GM19351 (cell line): Measurements from ENCODE around the gene FAM168B.

Experiments used
- ATAC-seq: cut with Tn5 transposase; IDR thresholded peaks from one replicate; pipeline ENCODE4 v1.9.1; 2021; ENCODE audit warnings: mild to moderate bottlenecking, moderate library complexity; ENCODE audit not compliant: unreplicated experiment

Gene FAM168B

GRCh38 chr2:131056932-131057287, 36.4 kb downstream of the FAM168B start:
- ATAC-seq = no peak

DNA sequence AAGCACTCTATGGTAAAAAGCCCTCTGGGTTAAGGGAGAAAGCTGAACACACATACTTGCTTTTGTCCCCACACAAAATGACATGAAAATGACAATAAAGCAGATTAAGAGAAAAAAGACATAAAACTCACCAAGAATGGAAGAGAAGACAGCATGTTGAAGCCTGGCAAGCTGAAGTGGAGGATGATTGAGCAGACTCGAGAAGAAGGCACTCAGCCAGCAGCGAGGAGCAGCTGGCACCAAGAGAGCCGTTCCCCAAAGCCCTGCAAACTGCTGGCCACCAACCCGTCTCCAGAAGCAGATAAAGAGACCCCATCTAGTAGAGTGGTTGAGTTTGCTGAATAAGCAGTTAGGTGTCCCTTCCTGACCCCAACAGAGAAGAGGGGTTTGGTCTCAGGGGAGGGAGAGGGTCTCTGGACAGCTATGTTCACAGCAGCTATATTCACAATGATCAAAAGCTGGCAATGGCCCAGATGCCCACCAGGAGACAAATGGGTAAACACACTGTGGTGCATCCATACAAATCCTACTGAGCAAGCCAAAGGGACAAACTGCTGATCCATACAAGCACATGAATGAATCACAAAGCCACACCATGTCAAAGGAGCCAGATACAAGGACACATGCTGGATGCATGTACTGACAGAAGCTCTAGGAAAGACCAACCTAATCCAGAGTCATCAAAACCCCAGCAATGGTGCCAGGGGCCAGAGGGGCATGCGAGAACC, 36.9 kb downstream of the FAM168B start:
- ATAC-seq = no peak

GRCh38 chr2:131055169-131056065, 37.8 kb downstream of the FAM168B start:
- no peak for ATAC-seq

GRCh38 chr2:131054488-131054887, 38.8 kb downstream of the FAM168B start:
- ATAC-seq = no peak

DNA sequence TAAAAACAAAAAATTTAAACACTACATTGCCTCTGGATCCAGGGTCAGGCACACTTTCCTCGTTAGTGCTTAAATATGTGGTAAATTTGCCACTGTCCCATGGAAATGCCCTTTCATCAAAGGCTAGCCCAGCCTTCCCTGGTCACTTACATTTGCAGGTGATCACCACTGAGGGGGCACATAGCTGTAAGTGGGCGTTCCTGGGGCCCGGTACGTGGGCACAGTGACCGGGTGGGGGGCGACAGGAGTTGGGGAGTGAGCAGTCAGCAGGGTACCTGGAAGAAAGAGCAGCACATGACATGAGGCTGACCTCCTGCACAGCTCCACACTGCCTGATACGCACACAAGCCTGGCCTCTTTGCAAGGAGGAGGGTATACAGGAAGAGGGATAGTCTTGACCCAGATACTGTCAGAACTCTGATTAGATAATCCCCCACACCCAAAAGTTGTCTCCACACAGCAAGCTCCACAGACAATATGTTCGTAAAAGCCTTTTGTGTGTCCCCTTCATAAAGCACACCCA, 40.5 kb downstream of the FAM168B start:
- ATAC-seq = no peak

GRCh38 chr2:131050896-131051295, 42.4 kb downstream of the FAM168B start:
- ATAC-seq = no peak

DNA sequence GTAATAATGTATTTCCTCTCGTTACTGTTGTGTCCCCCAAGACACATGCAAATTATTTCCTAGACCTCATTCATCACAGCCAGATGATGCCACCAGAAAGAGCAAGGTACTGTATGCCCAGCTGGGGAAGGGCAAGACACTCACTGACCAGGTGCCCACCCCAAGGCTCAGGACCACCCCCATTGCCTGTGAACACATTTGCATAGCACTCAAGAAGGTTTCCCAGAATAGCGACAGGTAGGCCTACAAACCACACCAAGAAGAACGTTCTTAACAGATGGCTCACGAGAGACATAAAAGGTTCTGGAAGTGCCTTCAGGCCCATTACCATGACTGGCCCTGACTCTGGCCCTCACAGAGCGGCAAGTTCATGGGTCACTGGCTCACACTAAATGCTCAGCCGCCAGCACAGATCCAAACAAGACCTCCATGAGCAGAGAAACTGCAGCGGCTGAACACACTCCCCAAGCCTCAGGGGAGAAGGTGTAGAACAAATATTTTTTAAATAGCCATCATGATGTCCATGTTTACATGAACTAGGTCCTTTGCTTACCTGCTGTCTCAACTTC, 44.0 kb downstream of the FAM168B start:
- ATAC-seq = no peak

- no peak for ATAC-seq
Measured at GRCh38 chr2:131048641-131049040, 44.6 kb downstream of the FAM168B start.

GRCh38 chr2:131047920-131048560, 45.2 kb downstream of the FAM168B start:
- no peak for ATAC-seq

DNA sequence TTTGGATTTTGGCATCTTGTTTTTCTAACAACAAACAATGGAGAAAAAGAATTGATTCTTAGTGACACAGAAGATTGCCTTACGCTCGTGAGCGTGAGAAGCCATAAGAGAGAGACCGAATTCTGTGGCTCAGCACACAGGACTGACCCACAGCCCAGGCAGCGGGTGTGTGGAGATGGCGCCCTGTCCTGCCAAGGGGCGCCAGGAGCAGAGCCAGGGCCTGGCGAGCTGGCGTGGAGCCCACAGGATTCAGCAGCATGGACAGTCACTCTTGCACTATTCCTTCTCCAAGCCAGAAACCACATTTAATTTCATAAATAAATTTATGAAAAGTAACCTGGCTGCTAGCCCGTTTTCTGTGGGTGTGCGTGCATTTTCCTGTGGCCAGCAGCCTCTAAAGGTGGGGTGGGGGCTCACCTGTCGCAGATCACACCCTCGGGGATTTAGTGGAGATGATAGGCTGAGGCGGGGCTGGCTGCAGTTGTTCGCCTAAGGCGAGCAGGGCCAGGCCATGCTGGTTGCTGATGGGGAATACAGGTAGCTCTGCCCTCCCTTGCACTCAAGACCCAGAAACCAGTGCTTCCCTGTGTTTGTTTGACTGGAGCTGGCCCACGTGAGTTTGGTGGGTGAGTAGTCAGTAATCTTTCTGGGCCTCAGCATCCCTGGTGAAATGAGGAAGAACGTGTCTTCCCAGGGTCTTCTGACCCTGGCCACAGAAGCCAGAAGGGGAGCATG, 46.2 kb downstream of the FAM168B start:
- no peak for ATAC-seq

DNA sequence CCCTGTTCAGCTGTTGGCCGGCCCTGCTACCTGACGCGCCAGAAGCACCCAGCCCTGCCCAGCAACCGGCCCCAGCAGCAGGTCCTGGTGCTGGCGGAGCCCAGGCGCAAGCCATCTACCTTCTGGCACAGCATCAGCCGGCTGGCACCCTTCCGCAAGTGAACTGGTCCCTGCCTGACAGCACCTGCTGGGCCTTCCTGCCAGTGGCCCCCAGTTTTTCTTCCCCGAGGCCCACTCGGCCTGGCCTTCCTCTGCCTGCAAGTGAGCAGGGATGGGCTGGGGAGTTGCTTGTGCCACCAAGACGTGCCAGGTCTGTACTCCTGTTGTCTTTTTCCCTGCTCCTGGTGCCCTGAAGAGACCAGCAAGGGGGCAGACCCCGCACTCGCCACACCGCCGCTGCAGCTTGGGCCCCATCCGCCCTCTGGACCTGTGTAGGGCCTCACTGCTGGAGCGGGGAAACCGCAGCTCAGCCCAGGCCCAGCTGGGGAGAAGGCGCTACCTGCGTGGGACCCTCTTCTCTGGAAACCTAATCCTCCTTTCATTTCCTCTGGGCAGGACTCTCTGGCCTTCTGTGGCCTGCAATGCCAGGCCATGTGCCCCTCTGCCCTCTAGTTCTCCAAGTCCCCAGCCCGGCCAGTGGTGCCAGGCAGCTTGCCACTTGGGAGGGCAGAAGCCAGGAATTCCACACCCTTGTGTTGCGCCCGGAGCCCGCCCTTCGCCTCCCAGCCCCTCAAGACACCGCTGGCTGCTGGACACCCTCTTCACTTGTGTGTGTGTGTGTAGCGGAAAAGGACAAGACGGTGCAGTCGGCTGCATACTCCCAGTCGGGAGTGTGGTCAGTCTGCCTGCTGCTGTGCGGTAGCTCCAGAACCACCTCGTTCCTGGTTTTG, 47.0 kb downstream of the FAM168B start:
- ATAC-seq = no peak

- ATAC-seq = no peak
Measured at GRCh38 chr2:131045286-131046027, 47.8 kb downstream of the FAM168B start.

DNA sequence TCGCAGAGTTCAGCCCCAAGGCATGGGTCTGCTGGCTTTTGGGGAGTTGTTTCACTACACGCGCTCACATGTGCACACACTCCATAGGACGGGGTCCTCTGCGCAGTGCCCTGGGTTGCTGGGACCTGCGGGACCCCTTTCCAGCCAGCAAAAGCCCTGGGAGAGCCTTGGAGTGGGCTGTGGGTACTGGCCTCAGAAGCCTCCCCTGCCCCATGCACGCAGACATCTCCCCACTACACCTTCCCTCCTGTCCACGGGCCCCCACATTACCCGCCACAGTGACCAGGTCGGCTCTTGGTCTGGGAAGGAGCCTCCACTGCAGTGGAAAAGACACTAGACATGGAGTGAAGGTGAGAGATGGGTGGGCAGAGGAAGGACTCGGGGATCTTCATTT, 48.5 kb downstream of the FAM168B start:
- ATAC-seq = no peak

- ATAC-seq = no peak
Measured at GRCh38 chr2:131044075-131044756, 49.0 kb downstream of the FAM168B start.

DNA sequence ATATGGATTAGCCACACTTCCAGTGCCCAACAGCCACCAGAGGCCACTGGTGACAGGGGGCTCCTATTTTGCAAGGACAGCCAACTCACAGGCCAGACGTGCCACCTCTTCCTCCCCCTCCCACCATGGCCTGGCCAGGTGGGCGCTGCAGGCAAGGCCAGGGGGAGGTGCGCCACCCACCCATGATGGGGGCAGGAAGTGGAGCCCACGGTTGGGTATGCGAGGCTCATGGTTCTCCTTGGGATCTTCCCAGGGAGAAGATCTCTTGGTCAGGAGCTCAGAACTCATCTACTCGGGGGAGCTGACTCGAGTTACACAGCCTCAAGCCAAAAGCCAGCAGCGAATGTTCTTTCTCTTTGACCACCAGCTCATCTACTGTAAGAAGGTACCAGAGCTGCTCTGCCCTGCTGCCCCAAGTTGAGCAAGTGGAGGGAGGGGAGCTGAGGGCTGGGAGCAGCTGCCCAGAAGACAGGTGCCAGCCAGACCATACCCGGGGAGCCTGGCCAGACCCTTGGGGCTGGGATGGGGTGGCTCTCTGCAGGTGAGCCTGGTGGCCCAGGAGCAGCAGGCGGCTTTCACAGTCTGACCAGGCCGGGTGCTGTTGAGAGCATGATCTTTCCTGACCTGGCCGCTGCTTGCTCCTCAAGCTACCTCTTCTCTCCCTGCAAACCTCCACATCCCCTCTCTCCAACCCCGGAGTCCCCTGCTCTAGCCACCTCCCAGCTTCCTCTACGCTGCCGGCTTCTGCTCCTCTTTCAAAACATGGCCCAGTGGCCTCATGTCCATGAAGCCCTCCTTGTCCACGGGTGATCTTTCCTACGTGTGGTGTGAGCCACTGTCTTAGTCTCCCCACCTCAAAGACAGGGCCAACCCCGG, 49.8 kb downstream of the FAM168B start:
- ATAC-seq = no peak

- no peak for ATAC-seq
Measured at GRCh38 chr2:131042148-131042775, 51.0 kb downstream of the FAM168B start.
